ENCODE results near the gene FMC1.

Gene FMC1

GRCh38 chr7:139374246-139374645 is 33.1 kb downstream of the FMC1 start:
- DNase-seq (no peak), ATAC-seq (no peak)

DNA sequence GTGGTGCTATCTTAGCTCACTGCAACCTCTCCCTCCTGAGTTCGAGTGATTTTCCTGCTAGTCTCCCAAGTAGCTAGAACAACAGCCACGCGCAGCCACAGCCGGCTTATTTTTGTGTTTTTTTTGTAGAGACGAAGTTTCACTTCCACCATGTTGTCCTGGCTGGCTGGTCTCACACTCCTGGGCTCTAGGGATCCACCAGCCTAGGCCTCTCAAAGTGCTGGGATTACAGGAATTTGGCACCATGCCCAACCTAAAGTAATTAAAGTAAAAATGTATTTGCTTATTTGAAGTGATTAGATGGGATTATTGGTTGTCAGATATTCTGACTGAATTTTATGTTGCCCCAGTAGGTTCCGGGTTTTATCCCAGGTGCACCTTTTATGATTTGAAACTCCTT is 41.3 kb downstream of the FMC1 start:
- DNase-seq (no peak), ATAC-seq (no peak)

- ATAC-seq (no peak), DNase-seq (no peak)
Observed at GRCh38 chr7:139384611-139385010, 43.5 kb downstream of the FMC1 start.

DNA sequence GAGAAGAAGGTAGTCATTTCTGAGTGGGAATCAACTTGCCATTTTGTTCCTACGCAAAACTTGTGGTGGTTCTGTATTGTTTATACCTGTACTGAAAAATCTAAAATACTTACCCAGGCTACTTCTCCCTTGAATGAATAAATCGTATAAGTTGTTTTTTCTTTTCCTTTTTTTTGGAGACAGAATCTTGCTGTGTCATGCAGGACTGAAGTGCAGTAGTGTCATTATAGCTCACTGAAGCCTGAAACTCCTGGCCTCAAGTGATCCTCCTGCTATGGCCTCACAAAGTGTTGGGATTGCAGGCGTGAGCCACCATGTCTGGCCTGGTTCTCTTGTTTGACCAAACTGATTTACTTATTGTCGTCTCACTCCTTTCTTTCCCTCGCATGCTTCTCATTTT is 46.5 kb downstream of the FMC1 start:
- DNase-seq = no peak
- ATAC-seq = no peak

DNA sequence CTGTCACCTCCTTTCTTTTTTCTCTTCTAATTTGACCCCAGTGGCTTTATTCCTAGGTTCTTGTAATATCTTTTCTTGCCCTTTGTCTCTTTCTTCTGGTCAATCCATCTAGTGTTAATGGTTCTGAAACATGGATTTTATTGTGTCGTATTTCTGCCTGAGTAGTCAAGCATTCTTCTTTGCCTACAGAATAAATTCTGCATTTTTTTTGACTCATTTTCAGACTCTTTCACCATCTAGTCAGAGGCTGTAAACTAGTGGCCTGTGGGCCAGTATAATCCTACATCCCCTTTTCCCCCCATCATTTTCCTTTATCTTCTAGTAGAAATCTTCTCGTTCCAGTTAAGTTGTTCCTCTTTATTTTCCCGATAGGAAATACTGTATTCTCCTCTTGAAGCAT is 48.0 kb downstream of the FMC1 start:
- no peak for ATAC-seq
- DNase-seq = no peak

- DNase-seq = no peak
- ATAC-seq = no peak
Observed at GRCh38 chr7:139389774-139390173, 48.6 kb downstream of the FMC1 start.

GRCh38 chr7:139393621-139394211 is 52.6 kb downstream of the FMC1 start:
- DNase-seq (no peak), ATAC-seq (peak; percentile 28)

GRCh38 chr7:139394540-139394939 is 53.4 kb downstream of the FMC1 start:
- ATAC-seq (no peak), DNase-seq (no peak)
